Measurements from ENCODE around the gene FPR1.
"Not testable (repeated sequence)": the region's sequence is repeated elsewhere in the genome, so short reads cannot be mapped to it uniquely, and the experiment has no call there.

DNA sequence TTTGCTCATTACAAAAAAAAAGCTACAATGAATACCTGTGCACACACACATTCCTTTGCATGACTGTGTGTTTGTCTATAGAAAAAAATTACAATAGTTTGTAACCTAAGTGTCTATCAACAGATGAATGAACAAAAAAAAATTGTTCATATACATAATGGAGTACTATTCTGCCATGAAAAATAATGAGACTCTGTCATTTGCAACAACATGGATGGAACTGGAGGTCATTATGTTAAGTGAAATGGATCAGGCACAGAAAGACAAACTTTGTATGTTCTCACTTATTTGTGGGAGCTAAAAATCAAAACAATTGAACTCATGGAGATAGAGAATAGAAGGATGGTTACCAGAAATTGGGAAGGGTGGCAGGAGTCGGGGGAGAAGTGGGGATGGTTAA, 24.9 kb upstream of the FPR1 start:
- TF ChIP-seq POLR2AphosphoS5 (IDR thresholded peaks at IDR 0.05; ENCODE audit: low read depth, low read length); POLR2A (IDR thresholded peaks at IDR 0.05; ENCODE audit: low read depth, low read length); TAF1 (IDR thresholded peaks at IDR 0.05; ENCODE audit: borderline replicate concordance, low read depth, low read length): not testable (repeated sequence)
